CD14-positive monocyte (primary cell): Measurements from ENCODE around the gene HMHB1. TPM values are rescaled to one million over a fixed set of nuclear protein-coding genes. Genes with fewer than 3 reads are reported as not detected.

Experiments used
- DNase-seq, 3 donors: peaks; one replicate each; pipeline ENCODE4 v3.0.0-alpha.2; 2011 to 2022
- H2AFZ ChIP-seq: 2 replicates; pipeline ENCODE4 v1.6.0; 2012; ENCODE audit warnings: mild to moderate bottlenecking, low read depth, low read length, inconsistent platforms; ENCODE audit not compliant: insufficient read depth, poor library complexity, severe bottlenecking
- H3K27ac ChIP-seq, 2 donors: 1 replicate in 1 of 2; 2 replicates in 1 of 2; pipeline ENCODE4 v1.5.1; 2012 to 2013; ENCODE audit warnings: low read length in 2 of 2, control low read depth in 1 of 2, inconsistent platforms in 1 of 2, low read depth in 1 of 2, mild to moderate bottlenecking in 1 of 2
- H3K27me3 ChIP-seq, 2 donors: one replicate each; pipeline versions ENCODE4 v1.6.0 to v1.6.1; 2011 to 2013; ENCODE audit warnings: low read length in 2 of 2; ENCODE audit not compliant: control insufficient read depth in 2 of 2, insufficient read depth in 2 of 2
- H3K36me3 ChIP-seq, 2 donors: replicated peaks in 1 of 2; 1 replicate in 1 of 2; 2 replicates in 1 of 2; pipeline versions ENCODE4 v1.5.1 to v1.6.1; 2012 to 2013; ENCODE audit warnings: low read length in 2 of 2, control low read depth in 1 of 2, inconsistent platforms in 1 of 2, mild to moderate bottlenecking in 1 of 2; ENCODE audit not compliant: insufficient read depth in 2 of 2, control insufficient read depth in 1 of 2
- H3K4me1 ChIP-seq, 2 donors: 1 replicate in 1 of 2; 2 replicates in 1 of 2; pipeline versions ENCODE4 v1.5.1 to v1.6.1; 2012 to 2013; ENCODE audit warnings: low read length in 2 of 2, control low read depth in 1 of 2, inconsistent platforms in 1 of 2, mild to moderate bottlenecking in 1 of 2, moderate library complexity in 1 of 2; ENCODE audit not compliant: insufficient read depth in 2 of 2, control insufficient read depth in 1 of 2
- H3K4me2 ChIP-seq: replicated peaks from 2 replicates; pipeline ENCODE3; 2012; ENCODE audit warnings: low read length, moderate library complexity, mild to moderate bottlenecking; ENCODE audit not compliant: poor library complexity, severe bottlenecking; ENCODE audit errors: extremely low read depth
- H3K4me3 ChIP-seq, 3 experiments: fragments of 200-600 bp in 1 of 3; sonication (generic) in 1 of 3; replicated peaks in 1 of 3; 1 replicate in 2 of 3; 2 replicates in 1 of 3; pipeline ENCODE4 v1.5.1; 2011 to 2013; ENCODE audit warnings: low read length in 3 of 3, mild to moderate bottlenecking in 3 of 3, control low read depth in 2 of 3, low read depth in 2 of 3, inconsistent platforms in 1 of 3, moderate library complexity in 1 of 3
- H3K79me2 ChIP-seq: 2 replicates; pipeline ENCODE4 v1.6.0; 2012; ENCODE audit warnings: mild to moderate bottlenecking, control low read depth, inconsistent platforms, low read length, moderate library complexity; ENCODE audit not compliant: insufficient read depth
- H3K9ac ChIP-seq: 2 replicates; pipeline ENCODE4 v1.6.0; 2017; ENCODE audit warnings: low read length, mild to moderate bottlenecking; ENCODE audit not compliant: insufficient read depth, poor library complexity, severe bottlenecking
- H3K9me3 ChIP-seq, 2 donors: replicated peaks in 1 of 2; 1 replicate in 1 of 2; 2 replicates in 1 of 2; pipeline versions ENCODE4 v1.5.1 to v1.6.1; 2012 to 2013; ENCODE audit warnings: low read length in 2 of 2, control low read depth in 1 of 2; ENCODE audit not compliant: control insufficient read depth in 1 of 2, insufficient read depth in 1 of 2
- H4K20me1 ChIP-seq: 2 replicates; pipeline ENCODE4 v1.6.0; 2012; ENCODE audit warnings: mild to moderate bottlenecking, low read length, control low read depth, moderate library complexity; ENCODE audit not compliant: insufficient read depth
- H3K27ac Mint-ChIP-seq, 7 donors: one replicate each; pipeline ENCODE4 v1.8.0; 2020; ENCODE audit warnings: mild to moderate bottlenecking in 7 of 7, mixed read lengths in 7 of 7, moderate library complexity in 6 of 7, inconsistent platforms in 2 of 7
- H3K27me3 Mint-ChIP-seq, 3 donors: one replicate each; pipeline ENCODE4 v1.8.0; 2021 to 2022; ENCODE audit warnings: low read depth in 3 of 3, mild to moderate bottlenecking in 3 of 3, mixed read lengths in 3 of 3, moderate library complexity in 3 of 3, inconsistent platforms in 1 of 3
- H3K36me3 Mint-ChIP-seq, 2 donors: one replicate each; pipeline ENCODE4 v1.8.0; 2020; ENCODE audit warnings: mixed read lengths in 2 of 2, inconsistent platforms in 1 of 2, mild to moderate bottlenecking in 1 of 2
- H3K4me1 Mint-ChIP-seq: one replicate; pipeline ENCODE4 v1.8.0; 2020; ENCODE audit warnings: mild to moderate bottlenecking, mixed read lengths
- H3K4me3 Mint-ChIP-seq, 2 donors: one replicate each; pipeline ENCODE4 v1.8.0; 2020; ENCODE audit warnings: mild to moderate bottlenecking in 2 of 2, mixed read lengths in 2 of 2, moderate library complexity in 1 of 2
- H3K9me3 Mint-ChIP-seq, 7 donors: one replicate each; pipeline ENCODE4 v1.8.0; 2020 to 2022; ENCODE audit warnings: mixed read lengths in 7 of 7, mild to moderate bottlenecking in 6 of 7, moderate library complexity in 6 of 7, inconsistent platforms in 2 of 7
- CTCF ChIP-seq: fragments of 200-600 bp; IDR thresholded peaks from one replicate; pipeline ENCODE4 v1.8.0; 2022; ENCODE audit warnings: antibody characterized with exemption, mild to moderate bottlenecking
- WGBS: methylation state at CpG from one replicate; pipeline ENCODE4 v1.1.5; 2013; ENCODE audit warnings: missing lambda C conversion rate; ENCODE audit not compliant: insufficient coverage; 5-methylcytosine and 5-hydroxymethylcytosine counted together
- intact Hi-C, 2 donors: fragments of 100-400 bp; cut with micrococcal nuclease; formaldehyde crosslinking; loops; one replicate each; pipeline versions ENCODE4 v1.15.0 to v1.15.1; 2023
- polyA plus RNA-seq, 3 donors: library from polyadenylated mRNA; depleted of rRNA in 1 of 3; unstranded in 2 of 3; stranded (reverse) in 1 of 3; fragments of 300-500 nt in 2 of 3; fragments of >200 nt in 1 of 3; fragmentation: Illumina TruSeq in 2 of 3; gene quantifications; 1 replicate in 2 of 3; 2 replicates in 1 of 3; pipeline ENCODE4 v1.2.3, GENCODE V29; 2012 to 2021

HMHB1 gene
- polyA plus RNA-seq, 3 donors: not detected

GRCh38 chr5:143842920-143843319 lies 31.0 kb downstream of the HMHB1 start:
- DNase-seq: no peak

GRCh38 chr5:143843461-143843860 lies 31.5 kb downstream of the HMHB1 start:
- Mint-ChIP-seq H3K9me3 (peaks cover 0 to 5% (median 0%) of the 10 kb centered on the region in 7 donors), H3K36me3 (no peaks in the 10 kb centered on the region), H3K27me3 (peaks cover 0 to 5% (median 2%) of the 10 kb centered on the region in 3 donors), H3K27ac (no peak overlapping the region), H3K4me1 (no peaks in the 10 kb centered on the region), H3K4me3 (no peak overlapping the region)
- no peaks in the 10 kb centered on the region for H4K20me1 ChIP-seq
- TF ChIP-seq CTCF: no peak
- DNase-seq: no peak
- H3K79me2 ChIP-seq: no peaks in the 10 kb centered on the region
- H3K36me3 ChIP-seq: no peaks in the 10 kb centered on the region
- no peak overlapping the region for H3K4me2 ChIP-seq
- WGBS: 89% methylated on average over 1 of the region's 2 CpGs
- intact Hi-C loops: no loop called here
- H3K9me3 ChIP-seq: no peaks in the 10 kb centered on the region
- H3K27me3 ChIP-seq: no peaks in the 10 kb centered on the region
- no peak overlapping the region for H3K4me3 ChIP-seq
- no peak overlapping the region for H2AFZ ChIP-seq
- H3K4me1 ChIP-seq: no peaks in the 10 kb centered on the region
- H3K27ac ChIP-seq: no peak overlapping the region
- no peak overlapping the region for H3K9ac ChIP-seq

More at GRCh38 chr5:143842920-143843319, 31.0 kb downstream of the HMHB1 start:
- Histone ChIP-seq H3K4me3 (no peak overlapping the region), H3K27ac (no peak overlapping the region), H3K36me3 (no peaks in the 10 kb centered on the region), H3K79me2 (no peaks in the 10 kb centered on the region), H3K27me3 (no peaks in the 10 kb centered on the region), H3K4me2 (no peak overlapping the region), H3K4me1 (no peaks in the 10 kb centered on the region), H4K20me1 (no peaks in the 10 kb centered on the region), H3K9me3 (no peaks in the 10 kb centered on the region), H2AFZ (no peak overlapping the region), H3K9ac (no peak overlapping the region)
- Mint-ChIP-seq H3K27ac (no peak overlapping the region), H3K27me3 (peaks cover 0 to 4% (median 2%) of the 10 kb centered on the region in 3 donors), H3K36me3 (no peaks in the 10 kb centered on the region), H3K4me1 (no peaks in the 10 kb centered on the region), H3K9me3 (peaks cover 0 to 5% (median 0%) of the 10 kb centered on the region in 7 donors), H3K4me3 (no peak overlapping the region)
- no peak for TF ChIP-seq CTCF
- WGBS: 96% methylated on average over 2 of the region's 2 CpGs
- intact Hi-C loops: no loop called here
